B cell (primary cell): ENCODE data around the gene MS4A1. TPM values are rescaled to one million over a fixed set of nuclear protein-coding genes. Genes with fewer than 3 reads are reported as not detected.

Experiments used
- ATAC-seq: fragments of 200-7000 bp; cut with Tn5 transposase; one replicate; pipeline ENCODE4 v1.10.0; 2021; ENCODE audit warnings: low read depth, mild to moderate bottlenecking, moderate number of reproducible peaks, moderate library complexity
- CTCF ChIA-PET: fragments of 350-600 bp; sonication (Branson Sonifier 250); formaldehyde crosslinking; loops from one replicate; lab custom pipeline; 2021; ENCODE audit warnings: antibody characterized with exemption, inconsistent platforms; lab: Charles Lee
- POLR2A ChIA-PET: fragments of 350-600 bp; sonication (Branson Sonifier 250); formaldehyde crosslinking; loops from one replicate; lab custom pipeline; 2021; ENCODE audit warnings: antibody characterized with exemption; lab: Charles Lee
- DNase-seq: peaks from one replicate; pipeline ENCODE4 v3.0.0; 2013
- H2AFZ ChIP-seq: 2 replicates; pipeline ENCODE4 v1.6.1; 2012; ENCODE audit warnings: mild to moderate bottlenecking, low read depth, low read length; ENCODE audit not compliant: insufficient read depth, poor library complexity, severe bottlenecking
- H3K27ac ChIP-seq, 2 donors: 1 replicate in 1 of 2; 2 replicates in 1 of 2; pipeline ENCODE4 v1.5.1; 2012 to 2013; ENCODE audit warnings: low read length in 2 of 2, mild to moderate bottlenecking in 2 of 2, moderate library complexity in 1 of 2
- H3K27me3 ChIP-seq, 4 experiments: fragments of 200-600 bp in 1 of 4; sonication (generic) in 1 of 4; replicated peaks in 1 of 4; 1 replicate in 2 of 4; 2 replicates in 2 of 4; pipeline versions ENCODE4 v1.6.1 to v1.7.0; 2013 to 2016; ENCODE audit warnings: low read length in 3 of 4, mild to moderate bottlenecking in 2 of 4, mixed read lengths in 1 of 4, moderate library complexity in 1 of 4; ENCODE audit not compliant: insufficient read depth in 4 of 4, control insufficient read depth in 3 of 4; ENCODE audit errors: control extremely low read depth in 1 of 4
- H3K36me3 ChIP-seq, 2 experiments: replicated peaks in 1 of 2; 1 replicate in 1 of 2; 2 replicates in 1 of 2; pipeline versions ENCODE4 v1.6.1 to v1.7.1; 2013; ENCODE audit warnings: low read length in 1 of 2; ENCODE audit not compliant: insufficient read depth in 2 of 2, control insufficient read depth in 1 of 2; ENCODE audit errors: control extremely low read depth in 1 of 2, extremely low read depth in 1 of 2
- H3K4me1 ChIP-seq, 2 donors: fragments of 200-600 bp in 1 of 2; sonication (generic) in 1 of 2; 1 replicate in 1 of 2; 2 replicates in 1 of 2; pipeline versions ENCODE4 v1.5.1 to v1.6.1; 2013 to 2017; ENCODE audit warnings: low read length in 2 of 2; ENCODE audit not compliant: control insufficient read depth in 2 of 2, insufficient read depth in 2 of 2
- H3K4me2 ChIP-seq: replicated peaks from 2 replicates; pipeline ENCODE3; 2012; ENCODE audit warnings: mild to moderate bottlenecking, low read depth, low read length; ENCODE audit not compliant: poor library complexity, severe bottlenecking
- H3K4me3 ChIP-seq, 5 experiments: fragments of 200-600 bp in 1 of 5; sonication (generic) in 1 of 5; 1 replicate in 3 of 5; 2 replicates in 2 of 5; pipeline versions ENCODE4 v1.5.1 to v1.7.0; 2011 to 2016; ENCODE audit warnings: low read length in 4 of 5, mild to moderate bottlenecking in 4 of 5, low read depth in 2 of 5, control low read depth in 1 of 5, moderate library complexity in 1 of 5; ENCODE audit not compliant: insufficient read depth in 1 of 5; ENCODE audit errors: control extremely low read depth in 1 of 5, extremely low read depth in 1 of 5
- H3K79me2 ChIP-seq: fragments of 200-600 bp; sonication (generic); one replicate; pipeline ENCODE4 v1.6.0; 2016; ENCODE audit warnings: low read length; ENCODE audit not compliant: control insufficient read depth, insufficient read depth
- H3K9ac ChIP-seq: fragments of 200-600 bp; sonication (generic); 2 replicates; pipeline ENCODE4 v1.6.1; 2017; ENCODE audit warnings: mild to moderate bottlenecking, low read length, moderate library complexity
- H3K9me3 ChIP-seq, 3 donors: one replicate each; pipeline versions ENCODE4 v1.6.1 to v1.7.1; 2013; ENCODE audit warnings: low read length in 2 of 3; ENCODE audit not compliant: control insufficient read depth in 2 of 3, insufficient read depth in 1 of 3; ENCODE audit errors: control extremely low read depth in 1 of 3
- H4K20me1 ChIP-seq: 2 replicates; pipeline ENCODE4 v1.6.0; 2012; ENCODE audit warnings: mild to moderate bottlenecking, low read length; ENCODE audit not compliant: insufficient read depth, control insufficient read depth, poor library complexity, severe bottlenecking
- H3K27ac Mint-ChIP-seq: one replicate; pipeline ENCODE4 v1.8.0; 2021; ENCODE audit warnings: mixed read lengths
- H3K27me3 Mint-ChIP-seq: one replicate; pipeline ENCODE4 v1.8.0; 2021; ENCODE audit warnings: mixed read lengths
- H3K4me1 Mint-ChIP-seq: one replicate; pipeline ENCODE4 v1.8.0; 2021; ENCODE audit warnings: mixed read lengths
- H3K4me3 Mint-ChIP-seq: one replicate; pipeline ENCODE4 v1.8.0; 2021; ENCODE audit warnings: mixed read lengths
- H3K9me3 Mint-ChIP-seq: one replicate; pipeline ENCODE4 v1.8.0; 2022; ENCODE audit warnings: mixed read lengths; ENCODE audit not compliant: insufficient read depth
- CTCF ChIP-seq: fragments of 200-600 bp; IDR thresholded peaks from one replicate; pipeline ENCODE4 v1.8.0; 2022; ENCODE audit warnings: antibody characterized with exemption, mild to moderate bottlenecking
- EZH2 ChIP-seq: IDR thresholded peaks from 2 replicates; pipeline ENCODE4 v1.6.1; 2012; ENCODE audit warnings: borderline replicate concordance, low read depth, mild to moderate bottlenecking, moderate library complexity, low read length; ENCODE audit not compliant: insufficient read depth, poor library complexity, severe bottlenecking
- WGBS: methylation state at CpG from one replicate; pipeline ENCODE4 v1.1.5; 2013; ENCODE audit warnings: missing lambda C conversion rate; ENCODE audit not compliant: insufficient coverage; 5-methylcytosine and 5-hydroxymethylcytosine counted together
- intact Hi-C: fragments of 100-400 bp; cut with micrococcal nuclease; formaldehyde crosslinking; loops from one replicate; pipeline ENCODE4 v1.10.0; 2022
- polyA plus RNA-seq: library from polyadenylated mRNA; depleted of rRNA; stranded (reverse); fragments of >200 nt; gene quantifications from 2 replicates; pipeline ENCODE4 v1.2.3, GENCODE V29; 2012
- total RNA-seq, 2 donors: library from RNA; stranded (reverse); fragments of 120-200 nt in 1 of 2; gene quantifications; 1 replicate in 1 of 2; 2 replicates in 1 of 2; pipeline versions ENCODE4 v1.2.3 to v1.2.4, GENCODE V29; 2013 to 2022

The MS4A1 gene
- total and polyA plus RNA-seq, 2 donors (not counting 1 experiment from before 2014, with no cell fraction given) = 1,202 to 5,160 TPM

- Histone ChIP-seq H3K36me3 (peaks cover 19 to 61% of the 10 kb centered on the region in 2 experiments), H4K20me1 (peaks cover 16% of the 10 kb centered on the region), H3K4me1 (peaks cover 10 to 24% of the 10 kb centered on the region in 2 donors), H3K79me2 (peaks cover 14% of the 10 kb centered on the region), H2AFZ (no peak overlapping the region), H3K27ac (peak overlapping the region in 1 of 2 donors; percentile 93), H3K27me3 (no peaks in the 10 kb centered on the region), H3K4me2 (no peak overlapping the region), H3K9me3 (no peaks in the 10 kb centered on the region), H3K9ac (no peak overlapping the region), H3K4me3 (no peak overlapping the region)
- POLR2A ChIA-PET = no interaction called here
- Mint-ChIP-seq H3K27ac (peak overlapping the region; percentile 54), H3K27me3 (no peaks in the 10 kb centered on the region), H3K4me3 (no peak overlapping the region), H3K9me3 (no peaks in the 10 kb centered on the region), H3K4me1 (peaks cover 65% of the 10 kb centered on the region)
- intact Hi-C loops = loop anchor here (1.0 to 10.0 kb wide), 2 partner anchors 10 to 665 kb away; no protein-coding TSS in a partner anchor
- no peak for TF ChIP-seq CTCF
- TF ChIP-seq EZH2 = no peak
- WGBS = no CpG with 5 or more reads among the region's 2 CpGs
- DNase-seq (no peak), ATAC-seq (no peak)
- CTCF ChIA-PET = interaction anchor here (1.3 to 5.1 kb wide), 4 partner anchors 10 to 107 kb away, joined by 3 to 40 read pairs (median 12); no protein-coding TSS in a partner anchor
Measured at GRCh38 chr11:60469723-60470122, 14.1 kb downstream of the MS4A1 start.

GRCh38 chr11:60477035-60477445 lies 21.4 kb downstream of the MS4A1 start:
- H3K36me3 ChIP-seq = no peaks in the 10 kb centered on the region
- DNase-seq = peak; percentile 92
- intact Hi-C loops = loop anchor here (1.0 to 10.0 kb wide), 5 partner anchors 9 to 672 kb away; partner anchors contain the start of gene MS4A1
- POLR2A ChIA-PET = interaction anchor here (0.7 to 2.6 kb wide), 7 partner anchors 9 to 114 kb away, joined by 5 to 41 read pairs (median 10); partner anchors contain the start of gene MS4A1
- H3K4me1 ChIP-seq = peaks cover 43 to 55% of the 10 kb centered on the region in 2 donors
- TF ChIP-seq EZH2 (no peak), CTCF (no peak)
- H3K4me3 ChIP-seq = peak overlapping the region in 1 of 5 experiments; percentile 16
- Mint-ChIP-seq H3K4me3 (peak overlapping the region; percentile 69), H3K9me3 (no peaks in the 10 kb centered on the region), H3K4me1 (peaks cover 66% of the 10 kb centered on the region), H3K27ac (peak overlapping the region; percentile 78), H3K27me3 (no peaks in the 10 kb centered on the region)
- WGBS = 5% methylated on average over 2 of the region's 6 CpGs
- peak; percentile 95 for ATAC-seq
- no peak overlapping the region for H2AFZ ChIP-seq
- H3K9me3 ChIP-seq = peaks cover 0 to 4% (median 2%) of the 10 kb centered on the region in 3 donors
- H3K79me2 ChIP-seq = peaks cover 20% of the 10 kb centered on the region
- peak overlapping the region; percentile 60 for H3K4me2 ChIP-seq
- peak overlapping the region; percentile 78 to 88 for H3K27ac ChIP-seq
- H4K20me1 ChIP-seq = no peaks in the 10 kb centered on the region
- H3K27me3 ChIP-seq = no peaks in the 10 kb centered on the region
- no peak overlapping the region for H3K9ac ChIP-seq
- CTCF ChIA-PET = interaction anchor here (0.7 to 6.0 kb wide), 16 partner anchors 10 to 879 kb away, joined by 3 to 109 read pairs (median 7); partner anchors contain the start of genes MS4A1 and MS4A7
